Measurements from ENCODE around the gene ESRRG. TPM values are rescaled to one million over a fixed set of nuclear protein-coding genes. Genes with fewer than 3 reads are reported as not detected.

The ESRRG gene
- total and polyA plus RNA-seq, 4 donors = 0.07 to 0.47 (median 0.20) TPM

DNA sequence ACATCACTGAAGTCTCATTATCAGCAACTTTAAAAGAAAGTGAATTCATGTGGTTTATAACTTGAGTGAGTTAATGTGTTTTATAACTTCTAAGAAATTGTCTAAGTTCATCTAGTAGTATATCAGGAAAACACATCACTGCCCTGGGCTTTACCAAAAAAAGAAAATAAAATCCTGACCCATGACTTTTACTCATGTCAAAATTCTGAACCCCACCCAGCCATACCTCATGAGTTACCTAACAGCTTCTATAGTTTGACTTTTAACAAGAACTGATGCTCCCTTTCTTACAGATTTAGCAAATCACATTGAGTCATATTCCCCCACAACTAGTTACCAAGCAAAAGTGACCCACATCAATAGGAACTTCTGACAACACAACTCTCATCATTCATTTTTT lies 57.4 kb downstream of the ESRRG start:
- no peak for DNase-seq (ENCODE audit: low spot score)
- H3K27me3 ChIP-seq (ENCODE audit: control insufficient read depth in 4 of 4, insufficient read depth in 4 of 4, low read length in 3 of 4) = no peaks in the 10 kb centered on the region
- no peak overlapping the region for H3K27ac ChIP-seq (ENCODE audit: low read depth in 1 of 2, low read length in 2 of 2)
- no peak overlapping the region for H3K4me3 ChIP-seq (ENCODE audit: low read depth in 1 of 3, low read length in 3 of 3)
- TF ChIP-seq YY1 (IDR thresholded peaks at IDR 0.05) (no peak), TAF1 (conservative IDR thresholded peaks at IDR 0.05) (no peak), NR2F2 (IDR thresholded peaks at IDR 0.05) (no peak), HNF4G (IDR thresholded peaks at IDR 0.05) (no peak), HNF4A (conservative IDR thresholded peaks at IDR 0.05) (no peak), SP1 (IDR thresholded peaks at IDR 0.05) (no peak), EGR1 (IDR thresholded peaks at IDR 0.05; ENCODE audit: low read depth in 2 of 2) (no peak), RXRA (IDR thresholded peaks at IDR 0.05) (no peak), FOXA2 (IDR thresholded peaks at IDR 0.05) (no peak), FOXA1 (IDR thresholded peaks at IDR 0.05) (no peak), JUND (IDR thresholded peaks at IDR 0.05) (no peak), GABPA (IDR thresholded peaks at IDR 0.05 in 1 of 2, conservative IDR thresholded peaks at IDR 0.05 in 1 of 2) (no peak)
- TF ChIP-seq, protein P1, sequence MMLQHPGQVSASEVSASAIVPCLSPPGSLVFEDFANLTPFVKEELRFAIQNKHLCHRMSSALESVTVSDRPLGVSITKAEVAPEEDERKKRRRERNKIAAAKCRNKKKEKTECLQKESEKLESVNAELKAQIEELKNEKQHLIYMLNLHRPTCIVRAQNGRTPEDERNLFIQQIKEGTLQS (IDR thresholded peaks at IDR 0.05) = no peak
- TF ChIP-seq, protein P2, sequence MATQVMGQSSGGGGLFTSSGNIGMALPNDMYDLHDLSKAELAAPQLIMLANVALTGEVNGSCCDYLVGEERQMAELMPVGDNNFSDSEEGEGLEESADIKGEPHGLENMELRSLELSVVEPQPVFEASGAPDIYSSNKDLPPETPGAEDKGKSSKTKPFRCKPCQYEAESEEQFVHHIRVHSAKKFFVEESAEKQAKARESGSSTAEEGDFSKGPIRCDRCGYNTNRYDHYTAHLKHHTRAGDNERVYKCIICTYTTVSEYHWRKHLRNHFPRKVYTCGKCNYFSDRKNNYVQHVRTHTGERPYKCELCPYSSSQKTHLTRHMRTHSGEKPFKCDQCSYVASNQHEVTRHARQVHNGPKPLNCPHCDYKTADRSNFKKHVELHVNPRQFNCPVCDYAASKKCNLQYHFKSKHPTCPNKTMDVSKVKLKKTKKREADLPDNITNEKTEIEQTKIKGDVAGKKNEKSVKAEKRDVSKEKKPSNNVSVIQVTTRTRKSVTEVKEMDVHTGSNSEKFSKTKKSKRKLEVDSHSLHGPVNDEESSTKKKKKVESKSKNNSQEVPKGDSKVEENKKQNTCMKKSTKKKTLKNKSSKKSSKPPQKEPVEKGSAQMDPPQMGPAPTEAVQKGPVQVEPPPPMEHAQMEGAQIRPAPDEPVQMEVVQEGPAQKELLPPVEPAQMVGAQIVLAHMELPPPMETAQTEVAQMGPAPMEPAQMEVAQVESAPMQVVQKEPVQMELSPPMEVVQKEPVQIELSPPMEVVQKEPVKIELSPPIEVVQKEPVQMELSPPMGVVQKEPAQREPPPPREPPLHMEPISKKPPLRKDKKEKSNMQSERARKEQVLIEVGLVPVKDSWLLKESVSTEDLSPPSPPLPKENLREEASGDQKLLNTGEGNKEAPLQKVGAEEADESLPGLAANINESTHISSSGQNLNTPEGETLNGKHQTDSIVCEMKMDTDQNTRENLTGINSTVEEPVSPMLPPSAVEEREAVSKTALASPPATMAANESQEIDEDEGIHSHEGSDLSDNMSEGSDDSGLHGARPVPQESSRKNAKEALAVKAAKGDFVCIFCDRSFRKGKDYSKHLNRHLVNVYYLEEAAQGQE (IDR thresholded peaks at IDR 0.05) = no peak
- TF ChIP-seq, protein P3, sequence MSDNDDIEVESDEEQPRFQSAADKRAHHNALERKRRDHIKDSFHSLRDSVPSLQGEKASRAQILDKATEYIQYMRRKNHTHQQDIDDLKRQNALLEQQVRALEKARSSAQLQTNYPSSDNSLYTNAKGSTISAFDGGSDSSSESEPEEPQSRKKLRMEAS (IDR thresholded peaks at IDR 0.05) = no peak
- TF ChIP-seq, protein P4, sequence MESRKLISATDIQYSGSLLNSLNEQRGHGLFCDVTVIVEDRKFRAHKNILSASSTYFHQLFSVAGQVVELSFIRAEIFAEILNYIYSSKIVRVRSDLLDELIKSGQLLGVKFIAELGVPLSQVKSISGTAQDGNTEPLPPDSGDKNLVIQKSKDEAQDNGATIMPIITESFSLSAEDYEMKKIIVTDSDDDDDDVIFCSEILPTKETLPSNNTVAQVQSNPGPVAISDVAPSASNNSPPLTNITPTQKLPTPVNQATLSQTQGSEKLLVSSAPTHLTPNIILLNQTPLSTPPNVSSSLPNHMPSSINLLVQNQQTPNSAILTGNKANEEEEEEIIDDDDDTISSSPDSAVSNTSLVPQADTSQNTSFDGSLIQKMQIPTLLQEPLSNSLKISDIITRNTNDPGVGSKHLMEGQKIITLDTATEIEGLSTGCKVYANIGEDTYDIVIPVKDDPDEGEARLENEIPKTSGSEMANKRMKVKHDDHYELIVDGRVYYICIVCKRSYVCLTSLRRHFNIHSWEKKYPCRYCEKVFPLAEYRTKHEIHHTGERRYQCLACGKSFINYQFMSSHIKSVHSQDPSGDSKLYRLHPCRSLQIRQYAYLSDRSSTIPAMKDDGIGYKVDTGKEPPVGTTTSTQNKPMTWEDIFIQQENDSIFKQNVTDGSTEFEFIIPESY (IDR thresholded peaks at IDR 0.05) = no peak
- TF ChIP-seq, protein P5, sequence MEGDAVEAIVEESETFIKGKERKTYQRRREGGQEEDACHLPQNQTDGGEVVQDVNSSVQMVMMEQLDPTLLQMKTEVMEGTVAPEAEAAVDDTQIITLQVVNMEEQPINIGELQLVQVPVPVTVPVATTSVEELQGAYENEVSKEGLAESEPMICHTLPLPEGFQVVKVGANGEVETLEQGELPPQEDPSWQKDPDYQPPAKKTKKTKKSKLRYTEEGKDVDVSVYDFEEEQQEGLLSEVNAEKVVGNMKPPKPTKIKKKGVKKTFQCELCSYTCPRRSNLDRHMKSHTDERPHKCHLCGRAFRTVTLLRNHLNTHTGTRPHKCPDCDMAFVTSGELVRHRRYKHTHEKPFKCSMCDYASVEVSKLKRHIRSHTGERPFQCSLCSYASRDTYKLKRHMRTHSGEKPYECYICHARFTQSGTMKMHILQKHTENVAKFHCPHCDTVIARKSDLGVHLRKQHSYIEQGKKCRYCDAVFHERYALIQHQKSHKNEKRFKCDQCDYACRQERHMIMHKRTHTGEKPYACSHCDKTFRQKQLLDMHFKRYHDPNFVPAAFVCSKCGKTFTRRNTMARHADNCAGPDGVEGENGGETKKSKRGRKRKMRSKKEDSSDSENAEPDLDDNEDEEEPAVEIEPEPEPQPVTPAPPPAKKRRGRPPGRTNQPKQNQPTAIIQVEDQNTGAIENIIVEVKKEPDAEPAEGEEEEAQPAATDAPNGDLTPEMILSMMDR (IDR thresholded peaks at IDR 0.05; ENCODE audit: low read depth, low read length, missing input control) = no peak
- H3K9me3 ChIP-seq (ENCODE audit: control insufficient read depth in 4 of 4, low read length in 3 of 4) = no peaks in the 10 kb centered on the region
- no peaks in the 10 kb centered on the region for H3K4me1 ChIP-seq (ENCODE audit: control insufficient read depth in 4 of 4, insufficient read depth in 4 of 4, low read length in 3 of 4)
- H3K36me3 ChIP-seq (ENCODE audit: control insufficient read depth in 4 of 4, insufficient read depth in 3 of 4, low read depth in 1 of 4, low read length in 3 of 4) = no peaks in the 10 kb centered on the region
- H3K9ac ChIP-seq (ENCODE audit: low read depth in 1 of 2, low read length in 2 of 2) = no peak overlapping the region

- Histone ChIP-seq H3K4me1 (ENCODE audit: control insufficient read depth in 4 of 4, insufficient read depth in 4 of 4, low read length in 3 of 4) (no peaks in the 10 kb centered on the region), H3K4me3 (ENCODE audit: low read depth in 1 of 3, low read length in 3 of 3) (no peak overlapping the region), H3K27me3 (ENCODE audit: control insufficient read depth in 4 of 4, insufficient read depth in 4 of 4, low read length in 3 of 4) (no peaks in the 10 kb centered on the region), H3K27ac (ENCODE audit: low read depth in 1 of 2, low read length in 2 of 2) (no peak overlapping the region), H3K36me3 (ENCODE audit: control insufficient read depth in 4 of 4, insufficient read depth in 3 of 4, low read depth in 1 of 4, low read length in 3 of 4) (no peaks in the 10 kb centered on the region), H3K9me3 (ENCODE audit: control insufficient read depth in 4 of 4, low read length in 3 of 4) (no peaks in the 10 kb centered on the region), H3K9ac (ENCODE audit: low read depth in 1 of 2, low read length in 2 of 2) (no peak overlapping the region)
- WGBS = 32% methylated on average over 1 of the region's 1 CpG
- TF ChIP-seq YY1 (IDR thresholded peaks at IDR 0.05) = no peak
- TF ChIP-seq JUND (IDR thresholded peaks at IDR 0.05) = no peak
- TF ChIP-seq, protein P5 (IDR thresholded peaks at IDR 0.05; ENCODE audit: low read depth, low read length, missing input control) = no peak
- TF ChIP-seq NR2F2 (IDR thresholded peaks at IDR 0.05) = no peak
- DNase-seq (ENCODE audit: low spot score) = no peak
These were observed 57.8 kb downstream of the ESRRG start for GRCh38 chr1:216665406-216665805.
